ENCODE data around the gene MKNK2.

GRCh38 chr19:2043251-2043641, 7.8 kb downstream of the MKNK2 start:
- TF ChIP-seq, protein P1, sequence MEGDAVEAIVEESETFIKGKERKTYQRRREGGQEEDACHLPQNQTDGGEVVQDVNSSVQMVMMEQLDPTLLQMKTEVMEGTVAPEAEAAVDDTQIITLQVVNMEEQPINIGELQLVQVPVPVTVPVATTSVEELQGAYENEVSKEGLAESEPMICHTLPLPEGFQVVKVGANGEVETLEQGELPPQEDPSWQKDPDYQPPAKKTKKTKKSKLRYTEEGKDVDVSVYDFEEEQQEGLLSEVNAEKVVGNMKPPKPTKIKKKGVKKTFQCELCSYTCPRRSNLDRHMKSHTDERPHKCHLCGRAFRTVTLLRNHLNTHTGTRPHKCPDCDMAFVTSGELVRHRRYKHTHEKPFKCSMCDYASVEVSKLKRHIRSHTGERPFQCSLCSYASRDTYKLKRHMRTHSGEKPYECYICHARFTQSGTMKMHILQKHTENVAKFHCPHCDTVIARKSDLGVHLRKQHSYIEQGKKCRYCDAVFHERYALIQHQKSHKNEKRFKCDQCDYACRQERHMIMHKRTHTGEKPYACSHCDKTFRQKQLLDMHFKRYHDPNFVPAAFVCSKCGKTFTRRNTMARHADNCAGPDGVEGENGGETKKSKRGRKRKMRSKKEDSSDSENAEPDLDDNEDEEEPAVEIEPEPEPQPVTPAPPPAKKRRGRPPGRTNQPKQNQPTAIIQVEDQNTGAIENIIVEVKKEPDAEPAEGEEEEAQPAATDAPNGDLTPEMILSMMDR (IDR thresholded peaks at IDR 0.05): no peak
- no peak for TF ChIP-seq POLR2AphosphoS5 (IDR thresholded peaks at IDR 0.05)
- no peak for TF ChIP-seq EP300 (IDR thresholded peaks at IDR 0.05; ENCODE audit: low read depth)

Data from transverse colon (tissue), 4 donors.